Measurements from ENCODE around the gene TYRO3. TPM values are rescaled to one million over a fixed set of nuclear protein-coding genes. Genes with fewer than 3 reads are reported as not detected.
A peak's percentile ranks its signal among the peaks of the same experiment; 100 is the strongest.

Gene TYRO3
- total and polyA plus RNA-seq, 3 donors from 2014 or later, result 99.0 to 156 (median 107) TPM

- 1 to 3% methylated on average over 22 to 33 of the region's 33 CpGs for WGBS, 2 donors
- Histone ChIP-seq H3K4me1 (peaks cover 24% of the 10 kb centered on the region), H3K36me3 (ENCODE audit: low read depth, missing control alignments) (no peaks in the 10 kb centered on the region), H3K27ac (no peak overlapping the region), H3K4me3 (peak overlapping the region; percentile 27 to 32), H3K9me3 (no peaks in the 10 kb centered on the region), H3K27me3 (no peaks in the 10 kb centered on the region)
- intact Hi-C loops (cut with DNase I; ENCODE audit: low total_unique reads), result no loop called here
- DNase-seq, result peak; percentile 15
- no peak for TF ChIP-seq CTCF (IDR thresholded peaks at IDR 0.05)
- TF ChIP-seq POLR2A (IDR thresholded peaks at IDR 0.05), result no peak
Observed at GRCh38 chr15:41512512-41512939, 46.5 kb upstream of the TYRO3 start.

- Histone ChIP-seq H3K4me1 (peaks cover 24% of the 10 kb centered on the region), H3K9me3 (no peaks in the 10 kb centered on the region), H3K36me3 (ENCODE audit: low read depth, missing control alignments) (no peaks in the 10 kb centered on the region), H3K4me3 (peak overlapping the region; percentile 27 to 32), H3K27me3 (no peaks in the 10 kb centered on the region), H3K27ac (no peak overlapping the region)
- WGBS, 2 donors, result 2% methylated on average over 40 of the region's 40 CpGs
- intact Hi-C loops (cut with DNase I; ENCODE audit: low total_unique reads), result no loop called here
- peak; percentile 18 for DNase-seq
- TF ChIP-seq POLR2A (IDR thresholded peaks at IDR 0.05) (no peak), CTCF (IDR thresholded peaks at IDR 0.05) (no peak)
Observed at GRCh38 chr15:41512940-41513505, 46.0 kb upstream of the TYRO3 start.

GRCh38 chr15:41513506-41514227 lies 45.3 kb upstream of the TYRO3 start, which contains the start of gene LTK:
Gene LTK (minus strand): TSS chr15:41513827. CDS start chr15:41513709, 118 bp downstream.
- H3K4me3 ChIP-seq, result peak within 1 kb of the TSS; percentile 27 to 32
- H3K27me3 ChIP-seq, result no peaks in the 10 kb centered on the region
- TF ChIP-seq CTCF (IDR thresholded peaks at IDR 0.05) (no peak), POLR2A (IDR thresholded peaks at IDR 0.05) (no peak)
- H3K27ac ChIP-seq, result no peak within 1 kb of the TSS
- intact Hi-C loops (cut with DNase I; ENCODE audit: low total_unique reads), result no loop called here
- no peaks in the 10 kb centered on the region for H3K9me3 ChIP-seq
- H3K4me1 ChIP-seq, result peaks cover 24% of the 10 kb centered on the region
- WGBS, 2 donors, result 7 to 12% methylated on average over 15 to 26 of the region's 33 CpGs
- H3K36me3 ChIP-seq (ENCODE audit: low read depth, missing control alignments), result no peaks in the 10 kb centered on the region
- DNase-seq, result peak; percentile 47

GRCh38 chr15:41517895-41518449 lies 41.0 kb upstream of the TYRO3 start:
- Histone ChIP-seq H3K36me3 (ENCODE audit: low read depth, missing control alignments) (no peaks in the 10 kb centered on the region), H3K27me3 (no peaks in the 10 kb centered on the region), H3K9me3 (no peaks in the 10 kb centered on the region), H3K4me3 (no peak overlapping the region), H3K4me1 (peaks cover 9% of the 10 kb centered on the region), H3K27ac (no peak overlapping the region)
- no peak for DNase-seq
- TF ChIP-seq CTCF (IDR thresholded peaks at IDR 0.05) (no peak), POLR2A (IDR thresholded peaks at IDR 0.05) (no peak)
- intact Hi-C loops (cut with DNase I; ENCODE audit: low total_unique reads), result no loop called here
- WGBS, 2 donors, result 91 to 96% methylated on average over 8 of the region's 8 CpGs

Data from testis (tissue), 3 donors.